ENCODE measurements around the gene APBB2. TPM values are rescaled to one million over a fixed set of nuclear protein-coding genes. Genes with fewer than 3 reads are reported as not detected.
A peak's percentile ranks its signal among the peaks of the same experiment; 100 is the strongest.

APBB2 gene
- total RNA-seq, 1 experiment from 2014 or later = 49.0 TPM

DNA sequence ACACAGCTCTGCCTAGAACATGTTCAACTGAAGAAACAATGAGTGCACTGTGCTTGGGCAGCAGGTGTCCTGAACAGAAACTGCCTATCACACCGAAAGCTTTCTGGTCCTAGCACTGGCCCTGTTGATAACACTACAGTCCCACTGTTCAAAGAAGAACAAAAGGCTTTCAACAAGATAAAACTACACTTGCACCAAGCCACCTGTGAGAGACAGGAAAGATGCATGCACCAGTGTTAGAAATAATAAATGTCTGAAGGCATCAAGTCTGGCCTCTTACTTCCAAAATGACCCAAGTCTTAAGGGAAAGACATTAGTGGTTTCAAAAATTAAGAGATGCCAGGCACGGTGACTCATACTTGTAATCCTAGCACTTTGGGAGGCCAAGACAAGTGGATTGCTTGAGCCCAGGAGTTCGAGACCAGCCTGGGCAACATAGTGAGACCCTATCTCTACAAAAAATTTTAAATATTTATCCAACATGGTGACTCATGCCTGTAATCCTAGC, 68.7 kb downstream of the APBB2 start:
- POLR2A ChIA-PET = no interaction called here
- DNase-seq (ENCODE audit: low spot score) = no peak

DNA sequence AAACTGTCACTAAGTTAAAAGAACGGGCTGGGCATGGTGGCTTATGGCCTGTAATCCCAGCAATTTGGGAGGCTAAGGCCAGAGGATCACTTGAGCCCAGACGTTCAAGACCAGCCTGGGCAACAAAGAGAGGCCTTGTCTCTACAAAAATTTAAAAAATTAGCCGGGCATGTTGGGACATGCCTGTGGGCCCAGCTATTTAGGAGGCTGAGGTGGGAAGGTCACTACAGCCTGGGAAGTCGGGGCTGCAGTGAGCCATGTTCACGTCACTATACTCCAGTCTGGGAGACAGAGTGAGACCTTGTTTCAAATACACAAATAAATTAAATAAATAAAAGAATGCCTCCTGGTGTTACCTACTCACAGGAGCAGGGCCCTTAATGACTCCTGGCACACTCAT, 69.5 kb downstream of the APBB2 start:
- CTCF ChIA-PET = no interaction called here
- H3K9me3 Mint-ChIP-seq = no peaks in the 10 kb centered on the region
- ATAC-seq = no peak

More for the DNA sequence above, 68.7 kb downstream of the APBB2 start:
- TF ChIP-seq ZNF121 (CRISPR knock-in tag; IDR thresholded peaks at IDR 0.05) = peak; percentile 76; the same call in 1 of the 2 replicates
- TF ChIP-seq IRF2 (CRISPR knock-in tag; IDR thresholded peaks at IDR 0.05; ENCODE audit: borderline replicate concordance, low read depth) = no peak
- no peaks in the 10 kb centered on the region for H3K9me3 Mint-ChIP-seq
- CTCF ChIA-PET = no interaction called here
- ATAC-seq = no peak
- H3K36me3 Mint-ChIP-seq = peaks cover 5% of the 10 kb centered on the region; the same call in 1 of the 2 replicates
- peak overlapping the region; percentile 96 for H3K27ac Mint-ChIP-seq
- no peaks in the 10 kb centered on the region for H3K27me3 Mint-ChIP-seq (ENCODE audit: low read depth)
- H3K4me3 Mint-ChIP-seq = no peak overlapping the region
- peaks cover 33% of the 10 kb centered on the region for H3K4me1 Mint-ChIP-seq

DNA sequence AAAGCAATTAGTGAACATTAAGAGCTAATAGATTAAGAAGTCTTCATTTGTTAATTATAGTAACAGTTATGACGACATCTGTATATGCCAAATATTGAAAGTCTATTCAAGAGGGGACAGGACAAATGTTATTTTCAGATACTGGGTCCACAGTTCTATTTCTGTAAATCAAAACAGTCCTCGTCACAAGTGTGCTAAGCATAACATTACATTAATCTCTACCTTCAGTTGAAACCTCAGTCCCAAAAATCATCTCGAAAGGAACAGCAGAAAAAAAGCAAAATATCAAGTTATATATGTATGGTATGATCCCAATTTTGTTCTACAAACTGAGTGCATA, 70.3 kb downstream of the APBB2 start:
- POLR2A ChIA-PET = no interaction called here
- Mint-ChIP-seq H3K27ac (peak overlapping the region; percentile 69), H3K36me3 (peaks cover 9% of the 10 kb centered on the region; the same call in 1 of the 2 replicates), H3K4me3 (no peak overlapping the region), H3K4me1 (peaks cover 37% of the 10 kb centered on the region), H3K9me3 (no peaks in the 10 kb centered on the region), H3K27me3 (ENCODE audit: low read depth) (no peaks in the 10 kb centered on the region)
- DNase-seq (ENCODE audit: low spot score) (no peak), ATAC-seq (no peak)
- TF ChIP-seq, protein P1, sequence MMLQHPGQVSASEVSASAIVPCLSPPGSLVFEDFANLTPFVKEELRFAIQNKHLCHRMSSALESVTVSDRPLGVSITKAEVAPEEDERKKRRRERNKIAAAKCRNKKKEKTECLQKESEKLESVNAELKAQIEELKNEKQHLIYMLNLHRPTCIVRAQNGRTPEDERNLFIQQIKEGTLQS (CRISPR knock-in tag; conservative IDR thresholded peaks at IDR 0.05) = no peak
- no peak for TF ChIP-seq FOXP1 (CRISPR knock-in tag; IDR thresholded peaks at IDR 0.05; ENCODE audit: borderline replicate concordance)
- no peak for TF ChIP-seq ZNF219 (CRISPR knock-in tag; IDR thresholded peaks at IDR 0.05; ENCODE audit: borderline replicate concordance)
- TF ChIP-seq, protein P2, sequence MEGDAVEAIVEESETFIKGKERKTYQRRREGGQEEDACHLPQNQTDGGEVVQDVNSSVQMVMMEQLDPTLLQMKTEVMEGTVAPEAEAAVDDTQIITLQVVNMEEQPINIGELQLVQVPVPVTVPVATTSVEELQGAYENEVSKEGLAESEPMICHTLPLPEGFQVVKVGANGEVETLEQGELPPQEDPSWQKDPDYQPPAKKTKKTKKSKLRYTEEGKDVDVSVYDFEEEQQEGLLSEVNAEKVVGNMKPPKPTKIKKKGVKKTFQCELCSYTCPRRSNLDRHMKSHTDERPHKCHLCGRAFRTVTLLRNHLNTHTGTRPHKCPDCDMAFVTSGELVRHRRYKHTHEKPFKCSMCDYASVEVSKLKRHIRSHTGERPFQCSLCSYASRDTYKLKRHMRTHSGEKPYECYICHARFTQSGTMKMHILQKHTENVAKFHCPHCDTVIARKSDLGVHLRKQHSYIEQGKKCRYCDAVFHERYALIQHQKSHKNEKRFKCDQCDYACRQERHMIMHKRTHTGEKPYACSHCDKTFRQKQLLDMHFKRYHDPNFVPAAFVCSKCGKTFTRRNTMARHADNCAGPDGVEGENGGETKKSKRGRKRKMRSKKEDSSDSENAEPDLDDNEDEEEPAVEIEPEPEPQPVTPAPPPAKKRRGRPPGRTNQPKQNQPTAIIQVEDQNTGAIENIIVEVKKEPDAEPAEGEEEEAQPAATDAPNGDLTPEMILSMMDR (IDR thresholded peaks at IDR 0.05) = no peak
- TF ChIP-seq, protein P3, sequence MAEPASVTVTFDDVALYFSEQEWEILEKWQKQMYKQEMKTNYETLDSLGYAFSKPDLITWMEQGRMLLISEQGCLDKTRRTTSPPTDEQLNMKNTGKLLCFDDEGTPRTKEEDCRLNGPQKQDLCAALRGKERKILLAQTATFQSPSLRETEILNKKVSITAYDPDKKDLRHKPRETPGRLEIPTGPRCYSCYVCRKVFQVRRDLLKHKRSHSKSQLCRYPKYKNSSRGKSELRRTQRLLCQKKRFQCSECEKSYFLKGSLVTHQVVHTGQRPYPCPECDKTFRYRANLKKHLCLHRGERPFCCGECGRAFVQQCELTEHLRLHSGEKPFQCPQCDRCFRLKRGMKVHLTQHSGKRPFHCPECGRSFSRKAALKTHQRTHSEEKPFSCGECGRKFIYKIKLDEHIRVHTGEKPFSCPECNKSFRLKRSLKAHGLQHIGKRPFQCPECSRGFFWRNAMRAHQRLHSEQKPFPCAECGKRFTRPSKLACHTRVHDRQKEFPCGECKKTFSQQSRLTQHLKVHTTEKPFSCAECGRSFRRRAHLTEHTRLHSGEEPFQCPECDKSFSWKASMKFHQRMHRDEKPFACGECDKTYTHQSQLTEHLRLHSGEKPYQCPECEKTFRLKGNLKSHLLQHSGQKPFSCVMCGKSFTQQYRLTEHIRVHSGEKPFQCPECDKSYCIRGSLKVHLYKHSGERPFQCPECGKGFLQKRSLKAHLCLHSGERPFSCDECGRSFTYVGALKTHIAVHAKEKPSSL (CRISPR knock-in tag; conservative IDR thresholded peaks at IDR 0.05) = no peak
- TF ChIP-seq, protein P4, sequence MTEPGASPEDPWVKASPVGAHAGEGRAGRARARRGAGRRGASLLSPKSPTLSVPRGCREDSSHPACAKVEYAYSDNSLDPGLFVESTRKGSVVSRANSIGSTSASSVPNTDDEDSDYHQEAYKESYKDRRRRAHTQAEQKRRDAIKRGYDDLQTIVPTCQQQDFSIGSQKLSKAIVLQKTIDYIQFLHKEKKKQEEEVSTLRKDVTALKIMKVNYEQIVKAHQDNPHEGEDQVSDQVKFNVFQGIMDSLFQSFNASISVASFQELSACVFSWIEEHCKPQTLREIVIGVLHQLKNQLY (CRISPR knock-in tag; IDR thresholded peaks at IDR 0.05) = no peak
- TF ChIP-seq NFATC4 (CRISPR knock-in tag; IDR thresholded peaks at IDR 0.05) = no peak
- TF ChIP-seq, protein P5, sequence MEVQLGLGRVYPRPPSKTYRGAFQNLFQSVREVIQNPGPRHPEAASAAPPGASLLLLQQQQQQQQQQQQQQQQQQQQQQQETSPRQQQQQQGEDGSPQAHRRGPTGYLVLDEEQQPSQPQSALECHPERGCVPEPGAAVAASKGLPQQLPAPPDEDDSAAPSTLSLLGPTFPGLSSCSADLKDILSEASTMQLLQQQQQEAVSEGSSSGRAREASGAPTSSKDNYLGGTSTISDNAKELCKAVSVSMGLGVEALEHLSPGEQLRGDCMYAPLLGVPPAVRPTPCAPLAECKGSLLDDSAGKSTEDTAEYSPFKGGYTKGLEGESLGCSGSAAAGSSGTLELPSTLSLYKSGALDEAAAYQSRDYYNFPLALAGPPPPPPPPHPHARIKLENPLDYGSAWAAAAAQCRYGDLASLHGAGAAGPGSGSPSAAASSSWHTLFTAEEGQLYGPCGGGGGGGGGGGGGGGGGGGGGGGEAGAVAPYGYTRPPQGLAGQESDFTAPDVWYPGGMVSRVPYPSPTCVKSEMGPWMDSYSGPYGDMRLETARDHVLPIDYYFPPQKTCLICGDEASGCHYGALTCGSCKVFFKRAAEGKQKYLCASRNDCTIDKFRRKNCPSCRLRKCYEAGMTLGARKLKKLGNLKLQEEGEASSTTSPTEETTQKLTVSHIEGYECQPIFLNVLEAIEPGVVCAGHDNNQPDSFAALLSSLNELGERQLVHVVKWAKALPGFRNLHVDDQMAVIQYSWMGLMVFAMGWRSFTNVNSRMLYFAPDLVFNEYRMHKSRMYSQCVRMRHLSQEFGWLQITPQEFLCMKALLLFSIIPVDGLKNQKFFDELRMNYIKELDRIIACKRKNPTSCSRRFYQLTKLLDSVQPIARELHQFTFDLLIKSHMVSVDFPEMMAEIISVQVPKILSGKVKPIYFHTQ (CRISPR knock-in tag; IDR thresholded peaks at IDR 0.05) = no peak
- TF ChIP-seq EMX1 (CRISPR knock-in tag; IDR thresholded peaks at IDR 0.05) = no peak
- TF ChIP-seq KAT7 (CRISPR knock-in tag; IDR thresholded peaks at IDR 0.05; ENCODE audit: borderline replicate concordance) = no peak
- TF ChIP-seq NFE2L1 (CRISPR knock-in tag; IDR thresholded peaks at IDR 0.05) = no peak
- TF ChIP-seq SOX15 (CRISPR knock-in tag; IDR thresholded peaks at IDR 0.05) = no peak
- TF ChIP-seq, protein P6, sequence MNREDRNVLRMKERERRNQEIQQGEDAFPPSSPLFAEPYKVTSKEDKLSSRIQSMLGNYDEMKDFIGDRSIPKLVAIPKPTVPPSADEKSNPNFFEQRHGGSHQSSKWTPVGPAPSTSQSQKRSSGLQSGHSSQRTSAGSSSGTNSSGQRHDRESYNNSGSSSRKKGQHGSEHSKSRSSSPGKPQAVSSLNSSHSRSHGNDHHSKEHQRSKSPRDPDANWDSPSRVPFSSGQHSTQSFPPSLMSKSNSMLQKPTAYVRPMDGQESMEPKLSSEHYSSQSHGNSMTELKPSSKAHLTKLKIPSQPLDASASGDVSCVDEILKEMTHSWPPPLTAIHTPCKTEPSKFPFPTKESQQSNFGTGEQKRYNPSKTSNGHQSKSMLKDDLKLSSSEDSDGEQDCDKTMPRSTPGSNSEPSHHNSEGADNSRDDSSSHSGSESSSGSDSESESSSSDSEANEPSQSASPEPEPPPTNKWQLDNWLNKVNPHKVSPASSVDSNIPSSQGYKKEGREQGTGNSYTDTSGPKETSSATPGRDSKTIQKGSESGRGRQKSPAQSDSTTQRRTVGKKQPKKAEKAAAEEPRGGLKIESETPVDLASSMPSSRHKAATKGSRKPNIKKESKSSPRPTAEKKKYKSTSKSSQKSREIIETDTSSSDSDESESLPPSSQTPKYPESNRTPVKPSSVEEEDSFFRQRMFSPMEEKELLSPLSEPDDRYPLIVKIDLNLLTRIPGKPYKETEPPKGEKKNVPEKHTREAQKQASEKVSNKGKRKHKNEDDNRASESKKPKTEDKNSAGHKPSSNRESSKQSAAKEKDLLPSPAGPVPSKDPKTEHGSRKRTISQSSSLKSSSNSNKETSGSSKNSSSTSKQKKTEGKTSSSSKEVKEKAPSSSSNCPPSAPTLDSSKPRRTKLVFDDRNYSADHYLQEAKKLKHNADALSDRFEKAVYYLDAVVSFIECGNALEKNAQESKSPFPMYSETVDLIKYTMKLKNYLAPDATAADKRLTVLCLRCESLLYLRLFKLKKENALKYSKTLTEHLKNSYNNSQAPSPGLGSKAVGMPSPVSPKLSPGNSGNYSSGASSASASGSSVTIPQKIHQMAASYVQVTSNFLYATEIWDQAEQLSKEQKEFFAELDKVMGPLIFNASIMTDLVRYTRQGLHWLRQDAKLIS (CRISPR knock-in tag; IDR thresholded peaks at IDR 0.05; ENCODE audit: borderline replicate concordance) = no peak
- no peak for TF ChIP-seq NR1H2 (CRISPR knock-in tag; IDR thresholded peaks at IDR 0.05)
- CTCF ChIA-PET = no interaction called here

More for the DNA sequence above, 69.5 kb downstream of the APBB2 start:
- Mint-ChIP-seq H3K27ac (peak overlapping the region; percentile 96), H3K4me1 (peaks cover 37% of the 10 kb centered on the region), H3K36me3 (peaks cover 5% of the 10 kb centered on the region; the same call in 1 of the 2 replicates), H3K4me3 (no peak overlapping the region), H3K27me3 (ENCODE audit: low read depth) (no peaks in the 10 kb centered on the region)
- POLR2A ChIA-PET = no interaction called here
- no peak for DNase-seq (ENCODE audit: low spot score)
- TF ChIP-seq TP53 (CRISPR knock-in tag; IDR thresholded peaks at IDR 0.05) (peak; percentile 68; the same call in 1 of the 2 replicates), ZNF138 (CRISPR knock-in tag; conservative IDR thresholded peaks at IDR 0.05) (no peak)
